Adrenal gland (tissue), 5 donors: Measurements from ENCODE around the gene SPATS2.

ENCODE experiments used
- POLR2A ChIP-seq, 2 donors: fragments of 450-650 bp; IDR thresholded peaks; one replicate each; pipeline ENCODE4 v1.6.1; 2017; ENCODE audit warnings: antibody characterized with exemption in 2 of 2, mild to moderate bottlenecking in 2 of 2, moderate library complexity in 1 of 2
- TF ChIP-seq, protein P1 (sequence below), 6 experiments: fragments of 450-650 bp in 4 of 6; fragments of 200-600 bp in 2 of 6; sonication (generic) in 1 of 6; IDR thresholded peaks; 1 replicate in 5 of 6; 2 replicates in 1 of 6; pipeline versions ENCODE4 v1.5.1 to v1.8.0; 2016 to 2021; ENCODE audit warnings: antibody characterized with exemption in 6 of 6, mild to moderate bottlenecking in 2 of 6, moderate library complexity in 1 of 6
- donor health status: DM: no; HTN: no; CAD: no.

DNA sequence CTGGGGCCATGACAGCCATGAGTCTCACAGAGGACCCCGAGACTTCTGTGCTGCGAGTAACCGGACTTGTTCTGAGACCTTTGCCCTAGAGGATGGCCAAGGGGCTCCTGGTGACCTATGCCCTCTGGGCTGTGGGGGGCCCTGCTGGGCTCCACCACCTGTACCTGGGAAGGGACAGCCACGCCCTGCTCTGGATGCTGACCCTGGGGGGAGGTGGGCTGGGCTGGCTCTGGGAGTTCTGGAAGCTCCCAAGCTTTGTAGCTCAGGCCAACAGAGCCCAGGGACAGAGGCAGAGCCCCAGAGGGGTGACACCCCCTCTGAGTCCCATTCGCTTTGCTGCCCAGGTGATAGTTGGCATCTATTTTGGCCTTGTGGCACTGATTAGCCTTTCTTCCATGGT is 18.5 kb upstream of the SPATS2 start:
- TF ChIP-seq POLR2A (IDR thresholded peaks at IDR 0.05), result no peak
- TF ChIP-seq, protein P1, sequence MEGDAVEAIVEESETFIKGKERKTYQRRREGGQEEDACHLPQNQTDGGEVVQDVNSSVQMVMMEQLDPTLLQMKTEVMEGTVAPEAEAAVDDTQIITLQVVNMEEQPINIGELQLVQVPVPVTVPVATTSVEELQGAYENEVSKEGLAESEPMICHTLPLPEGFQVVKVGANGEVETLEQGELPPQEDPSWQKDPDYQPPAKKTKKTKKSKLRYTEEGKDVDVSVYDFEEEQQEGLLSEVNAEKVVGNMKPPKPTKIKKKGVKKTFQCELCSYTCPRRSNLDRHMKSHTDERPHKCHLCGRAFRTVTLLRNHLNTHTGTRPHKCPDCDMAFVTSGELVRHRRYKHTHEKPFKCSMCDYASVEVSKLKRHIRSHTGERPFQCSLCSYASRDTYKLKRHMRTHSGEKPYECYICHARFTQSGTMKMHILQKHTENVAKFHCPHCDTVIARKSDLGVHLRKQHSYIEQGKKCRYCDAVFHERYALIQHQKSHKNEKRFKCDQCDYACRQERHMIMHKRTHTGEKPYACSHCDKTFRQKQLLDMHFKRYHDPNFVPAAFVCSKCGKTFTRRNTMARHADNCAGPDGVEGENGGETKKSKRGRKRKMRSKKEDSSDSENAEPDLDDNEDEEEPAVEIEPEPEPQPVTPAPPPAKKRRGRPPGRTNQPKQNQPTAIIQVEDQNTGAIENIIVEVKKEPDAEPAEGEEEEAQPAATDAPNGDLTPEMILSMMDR (IDR thresholded peaks at IDR 0.05), result no peak
